Activated CD4-positive, CD25-positive, alpha-beta regulatory T cell (primary cell): ENCODE data around the gene GUCA1A.

Source experiments
- DNase-seq, 4 experiments: peaks; one replicate each; lab custom pipeline; 2025; lab: John Stamatoyannopoulos, UW

Gene GUCA1A

DNA sequence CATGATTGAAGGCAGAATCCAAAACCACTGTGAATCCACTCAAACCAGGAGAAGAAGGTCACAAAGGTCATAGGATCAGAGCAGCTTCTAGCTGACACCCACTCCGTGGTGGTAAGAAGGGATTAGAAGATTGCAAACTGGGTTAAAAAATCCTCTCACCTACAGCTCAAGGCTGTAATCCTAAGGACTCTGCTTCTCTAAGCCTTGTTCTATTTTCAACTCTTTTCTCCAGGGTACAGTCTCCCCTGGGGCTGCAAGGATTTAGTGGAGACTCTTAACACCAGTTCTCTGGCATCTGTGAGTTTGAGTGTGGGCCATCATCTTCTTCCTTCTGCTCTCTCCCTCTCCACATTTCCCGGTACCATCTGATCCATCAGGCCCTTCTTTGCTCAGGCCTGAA, at the start of gene GUCA1A:
TSS of gene GUCA1A (plus strand) at position 264 of the 400 bp plus-strand sequence. CDS start 250 bp downstream, outside the sequence.
- no peak for DNase-seq

DNA sequence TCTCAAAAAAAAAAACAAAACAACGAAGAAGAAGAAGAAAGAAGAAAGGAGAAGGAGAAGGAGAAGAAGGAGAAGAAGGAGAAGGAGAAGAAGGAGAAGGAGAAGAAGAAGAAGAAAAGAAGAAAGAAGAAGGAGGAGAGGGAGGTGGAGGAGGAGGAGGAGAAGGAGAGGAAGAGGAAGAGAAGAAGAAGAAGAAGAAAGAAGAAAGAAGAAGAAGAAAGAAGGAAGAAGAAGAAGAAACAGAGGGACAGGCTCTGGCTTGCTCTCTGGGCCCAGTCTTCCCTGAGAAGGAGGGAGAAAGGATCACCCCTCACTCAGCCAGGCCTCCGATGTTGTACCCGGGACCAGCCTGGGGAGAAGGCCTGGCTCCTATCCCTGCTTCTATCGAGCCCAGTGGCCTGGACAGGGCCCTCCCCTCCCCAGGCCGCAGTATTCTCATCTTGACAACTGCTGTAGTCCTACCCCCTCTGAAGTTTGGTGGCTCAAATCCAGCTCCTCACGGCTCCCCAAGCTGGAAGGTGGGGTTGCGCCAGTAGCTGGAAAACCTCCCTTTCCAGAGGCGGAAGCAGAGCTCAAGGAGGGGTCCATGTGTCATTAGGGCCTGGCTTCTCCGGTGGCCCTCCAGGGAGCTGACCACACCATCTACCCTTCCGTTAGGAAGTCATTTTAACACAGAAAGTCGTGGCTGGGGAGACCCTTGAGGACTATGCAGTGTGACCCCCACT, 49.6 kb upstream of the GUCA1A start:
- DNase-seq: no peak

DNA sequence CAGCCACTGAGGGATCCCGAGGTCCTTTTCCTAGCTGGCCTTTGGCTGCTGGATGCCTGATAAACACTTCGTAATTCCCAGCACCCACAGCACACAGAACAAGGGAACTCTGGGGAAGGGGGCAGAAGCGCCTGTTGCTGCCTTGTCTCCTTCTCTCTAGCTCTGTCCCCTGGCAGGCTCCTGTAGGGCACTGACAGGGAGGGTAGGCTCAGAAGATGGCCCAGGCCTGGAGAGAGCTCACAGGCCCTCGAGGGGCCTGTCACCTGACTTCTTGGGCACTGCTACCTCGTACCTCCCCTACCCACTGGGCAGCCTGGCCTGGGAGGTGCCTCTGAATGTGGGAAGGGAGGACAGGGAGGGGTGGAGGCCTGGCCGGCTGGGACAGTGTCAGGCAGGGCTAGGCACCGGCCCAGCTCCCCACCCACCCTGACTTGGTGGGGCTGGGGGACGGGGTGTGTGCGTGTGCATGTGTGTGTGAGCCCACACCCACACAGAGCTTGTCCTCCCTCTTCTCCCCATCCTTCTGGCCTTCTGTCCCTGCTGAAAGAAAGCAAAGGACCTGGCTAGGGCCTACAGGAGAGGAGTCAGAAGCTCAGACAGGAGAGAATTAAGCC, 48.8 kb upstream of the GUCA1A start:
- DNase-seq: no peak

DNA sequence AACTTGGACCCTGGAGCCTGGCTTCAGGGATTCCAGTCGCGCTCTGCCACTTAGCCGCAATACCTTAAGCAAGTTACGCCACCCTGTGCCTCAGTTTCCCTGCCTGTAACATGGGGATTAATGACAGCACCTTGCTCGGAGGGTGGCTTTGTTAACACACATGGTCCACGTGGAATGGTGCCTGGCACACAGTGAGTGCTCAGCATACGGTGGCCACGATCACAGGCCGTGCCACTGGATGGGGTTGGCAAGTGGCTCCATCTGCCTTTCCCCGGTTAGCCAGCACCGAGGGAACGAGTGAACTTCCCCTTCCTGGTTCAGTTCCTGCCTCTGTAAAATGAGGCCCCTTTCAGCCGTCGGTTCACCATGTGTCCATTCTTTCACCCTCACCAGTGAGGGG, 47.9 kb upstream of the GUCA1A start:
- DNase-seq: no peak

DNA sequence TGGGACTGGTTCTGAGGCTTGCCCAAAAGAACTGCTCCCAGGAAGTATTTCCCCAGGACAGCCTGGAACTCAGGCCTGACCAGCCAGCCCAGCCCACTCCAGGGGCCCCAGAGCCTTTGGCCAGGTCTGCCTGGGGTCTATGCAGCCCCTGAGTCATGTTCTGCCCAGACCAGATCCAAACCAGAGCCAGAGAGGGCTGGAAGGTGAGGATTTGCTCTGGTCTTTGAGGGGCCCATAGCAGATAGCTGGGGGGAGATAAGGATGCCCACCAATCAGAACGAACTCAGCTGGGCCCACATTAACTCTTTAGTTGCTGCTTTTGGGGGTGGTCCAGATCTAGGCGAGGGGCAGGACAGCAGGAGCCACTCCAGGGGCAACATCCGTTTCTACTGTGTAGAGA, 47.5 kb upstream of the GUCA1A start:
- DNase-seq: no peak

DNA sequence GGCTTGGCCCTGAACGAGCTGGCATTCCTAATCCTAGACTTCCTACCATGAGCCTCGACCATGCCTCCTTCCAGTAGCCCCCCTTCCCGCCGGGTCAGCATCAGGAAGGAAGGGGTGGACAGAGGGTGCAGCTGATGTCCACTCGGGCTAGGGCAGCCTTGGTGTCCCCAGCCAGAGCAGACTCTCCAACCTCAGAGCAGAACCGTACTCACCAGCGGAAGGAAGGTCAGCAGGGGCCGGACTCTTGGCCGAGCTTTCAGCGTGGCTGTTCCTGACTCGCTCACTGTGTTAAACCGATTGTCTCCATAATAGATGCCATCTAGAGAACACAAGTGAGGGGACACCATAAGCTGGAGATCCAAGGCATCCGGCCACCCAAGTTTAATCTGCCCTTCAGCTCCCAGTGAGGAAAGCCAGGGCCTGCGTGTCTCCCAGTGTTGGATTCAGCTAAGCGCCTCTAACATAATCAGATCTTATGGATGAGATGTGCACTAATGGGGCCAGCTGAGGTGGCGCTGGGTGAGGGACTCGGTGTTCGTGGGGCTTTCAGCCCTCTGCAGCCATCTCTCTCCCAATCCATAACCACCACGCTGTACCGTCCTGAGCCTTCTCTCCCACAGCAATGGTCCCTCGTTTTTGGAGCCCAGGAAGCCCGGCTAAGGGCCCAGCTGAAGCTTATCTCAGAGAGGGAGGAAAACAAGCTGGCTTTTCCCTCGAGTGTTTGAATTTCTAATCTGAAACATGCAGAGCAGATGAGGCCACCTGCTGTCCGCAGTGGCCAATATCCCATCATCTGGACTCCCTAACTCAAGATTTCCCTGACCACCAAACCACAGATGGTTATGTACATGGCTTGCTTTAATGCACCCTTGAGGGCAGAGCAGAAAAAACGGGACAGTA, 44.5 kb upstream of the GUCA1A start:
- no peak for DNase-seq

DNA sequence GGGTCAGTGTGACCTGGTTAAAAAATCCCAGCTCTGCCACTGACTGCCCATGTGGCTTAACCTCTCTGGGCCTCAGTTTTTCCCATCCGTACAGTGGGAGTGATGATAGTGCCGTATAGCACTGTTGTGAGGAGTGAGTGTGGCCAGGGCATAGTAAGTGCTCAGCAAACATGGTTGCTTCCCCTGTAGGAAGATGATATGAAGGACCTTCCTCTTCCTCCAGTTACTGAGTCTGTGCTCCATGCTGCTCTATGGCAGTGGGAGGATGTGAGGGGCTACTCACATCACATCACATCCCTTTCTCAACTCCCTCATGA, 43.8 kb upstream of the GUCA1A start:
- no peak for DNase-seq

DNA sequence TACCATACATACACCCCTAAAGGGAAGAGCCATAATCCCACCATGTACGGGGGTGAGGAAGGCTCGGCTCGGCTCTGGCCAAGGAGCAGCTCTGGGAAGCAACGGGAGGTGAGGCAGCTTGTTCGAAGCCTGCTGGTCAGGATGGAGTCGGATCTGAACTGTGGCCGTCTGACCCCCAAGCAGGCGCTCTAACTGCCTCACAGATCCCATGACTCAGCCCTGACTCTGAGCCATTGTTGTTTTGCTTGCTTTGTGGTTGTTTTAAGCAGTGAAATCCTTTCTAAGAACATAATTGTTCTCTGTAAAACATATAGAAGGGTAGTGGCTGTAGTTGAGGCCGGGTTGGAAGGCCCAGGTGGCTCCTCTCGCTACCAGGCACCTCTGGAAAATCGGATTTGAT, 41.6 kb upstream of the GUCA1A start:
- DNase-seq: no peak

DNA sequence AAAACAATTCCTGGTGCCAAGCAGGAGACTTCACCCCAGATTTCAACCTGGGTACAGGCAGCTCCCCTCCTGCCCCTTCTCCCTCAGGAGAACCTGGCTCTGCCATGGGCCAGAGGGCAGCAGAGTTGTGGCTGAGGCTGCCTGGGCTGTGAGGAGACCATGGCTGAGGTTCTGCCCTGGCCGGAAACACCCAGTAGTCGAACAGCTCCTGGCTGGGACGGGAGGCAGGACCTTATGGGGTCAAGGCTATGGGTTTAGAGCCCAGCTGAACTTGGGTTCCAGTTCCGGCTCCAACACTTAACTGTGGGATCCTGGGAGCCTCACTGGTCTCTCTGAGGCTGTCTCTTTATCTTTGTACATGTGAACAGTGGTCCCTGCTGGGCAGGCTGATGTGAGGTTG, 39.2 kb upstream of the GUCA1A start:
- no peak for DNase-seq

DNA sequence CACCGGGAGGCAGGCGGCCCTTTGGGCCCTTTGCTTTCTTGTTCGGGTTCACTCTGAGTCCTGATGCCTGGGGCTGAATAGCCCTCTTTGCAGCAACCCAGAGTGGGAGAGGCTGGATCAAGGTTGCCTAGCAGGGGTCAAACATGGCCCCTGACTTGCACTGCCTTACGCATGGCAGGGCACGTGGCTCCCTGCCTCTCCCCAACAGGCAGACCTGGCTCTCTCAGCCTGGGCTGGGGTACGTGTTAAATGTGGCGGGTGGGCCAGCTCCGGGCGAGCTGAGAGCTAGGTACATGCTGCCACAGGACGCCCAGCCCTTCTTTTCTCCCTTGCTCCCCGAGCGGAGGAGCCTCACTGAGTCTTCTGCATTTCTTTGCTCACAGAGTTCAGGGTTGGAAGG, 38.0 kb upstream of the GUCA1A start:
- DNase-seq: no peak

DNA sequence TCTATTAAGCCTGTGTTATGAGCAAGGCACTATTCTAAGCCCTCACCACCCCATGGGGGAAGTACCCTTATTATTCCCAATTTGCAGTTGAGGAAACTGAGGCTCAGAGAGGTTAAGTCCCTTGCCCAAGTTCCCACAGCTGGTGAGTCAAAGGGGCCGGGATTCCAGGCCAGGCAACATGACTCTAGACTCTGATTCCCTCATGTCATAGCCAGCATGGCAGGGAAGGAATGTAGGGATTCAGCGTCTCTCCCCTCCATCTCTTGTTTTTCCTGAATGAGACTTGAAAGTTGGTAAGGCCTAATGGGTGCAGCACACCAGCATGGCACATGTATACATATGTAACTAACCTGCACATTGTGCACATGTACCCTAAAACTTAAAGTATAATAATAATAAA, 37.4 kb upstream of the GUCA1A start:
- no peak for DNase-seq

DNA sequence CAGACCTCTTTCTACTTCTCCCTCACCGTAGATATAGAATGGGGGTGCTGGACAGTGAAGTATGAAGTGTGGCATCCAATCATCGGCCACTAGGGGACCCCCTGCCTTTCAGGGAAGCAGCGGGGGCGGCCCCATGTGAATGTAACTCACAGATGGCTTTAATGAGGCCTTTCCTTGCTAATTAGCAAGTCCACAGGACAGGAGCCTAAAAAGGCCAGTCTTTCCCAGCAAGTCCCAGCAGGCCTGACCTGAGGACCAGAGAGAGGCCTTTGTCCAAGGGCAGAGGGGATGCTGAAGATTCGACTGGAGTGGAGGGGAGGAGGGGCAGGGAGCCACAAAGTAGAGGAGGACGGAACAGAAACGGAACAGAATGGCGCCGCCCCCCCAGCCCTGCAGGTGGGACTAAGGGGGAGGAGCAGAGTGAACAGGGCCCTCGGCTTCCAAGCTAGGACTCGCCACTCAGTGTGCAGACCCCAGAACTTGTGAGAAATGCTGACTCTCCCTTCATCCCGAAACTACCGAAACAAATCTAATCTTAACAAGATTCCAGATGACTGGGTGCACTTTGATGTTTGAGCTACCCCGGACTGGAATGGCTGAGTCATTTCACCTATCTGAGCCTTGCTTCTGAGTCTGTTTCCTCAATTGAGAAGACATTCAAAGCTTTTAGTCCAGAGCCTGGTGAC, 36.5 kb upstream of the GUCA1A start:
- no peak for DNase-seq

DNA sequence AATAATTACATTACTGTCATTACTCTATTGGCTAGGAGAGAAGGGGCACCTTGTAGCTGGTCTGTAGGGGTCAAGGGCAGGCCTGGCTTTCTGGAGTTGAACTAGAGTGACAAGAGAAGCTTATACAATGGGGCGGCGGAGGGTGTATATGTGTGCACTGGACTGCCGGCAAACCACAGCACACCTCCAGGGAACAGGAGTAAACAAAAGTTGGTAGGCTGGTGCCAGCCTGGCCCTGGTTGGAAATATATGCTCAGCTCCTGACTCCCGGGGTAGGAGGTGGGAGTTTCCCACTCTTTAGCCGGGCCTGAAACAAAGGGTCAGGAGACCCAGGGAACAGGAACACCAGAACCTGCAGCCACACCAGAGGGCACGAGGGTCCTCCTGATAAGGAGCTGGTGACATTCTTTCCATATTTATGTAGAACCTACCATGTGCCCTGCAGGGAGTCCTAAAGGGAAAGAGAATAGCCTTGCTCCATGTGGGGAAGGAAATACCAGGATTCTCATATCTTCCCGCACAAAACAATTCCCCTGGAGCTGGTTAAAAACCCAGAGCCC, 35.9 kb upstream of the GUCA1A start:
- DNase-seq: no peak

DNA sequence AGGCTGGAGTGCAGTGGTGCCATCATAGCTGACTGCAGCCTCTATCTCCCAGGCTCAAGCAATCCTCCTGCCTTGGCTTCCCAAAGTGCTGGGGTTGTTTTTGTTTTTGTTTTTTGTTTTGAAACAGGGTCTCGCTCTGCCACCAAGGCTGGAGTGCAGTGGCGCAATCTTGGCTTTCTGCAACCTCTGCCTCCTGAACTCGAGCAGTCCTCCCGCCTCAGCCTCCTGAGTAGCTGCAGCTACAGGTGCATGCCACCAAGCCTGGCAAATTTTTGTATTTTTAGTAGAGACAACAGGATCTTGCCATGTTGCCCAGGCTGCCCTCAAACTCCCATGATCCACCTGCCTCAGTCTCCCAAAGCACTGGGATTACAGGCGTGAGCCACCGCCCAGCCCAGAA, 35.0 kb upstream of the GUCA1A start:
- DNase-seq: no peak

DNA sequence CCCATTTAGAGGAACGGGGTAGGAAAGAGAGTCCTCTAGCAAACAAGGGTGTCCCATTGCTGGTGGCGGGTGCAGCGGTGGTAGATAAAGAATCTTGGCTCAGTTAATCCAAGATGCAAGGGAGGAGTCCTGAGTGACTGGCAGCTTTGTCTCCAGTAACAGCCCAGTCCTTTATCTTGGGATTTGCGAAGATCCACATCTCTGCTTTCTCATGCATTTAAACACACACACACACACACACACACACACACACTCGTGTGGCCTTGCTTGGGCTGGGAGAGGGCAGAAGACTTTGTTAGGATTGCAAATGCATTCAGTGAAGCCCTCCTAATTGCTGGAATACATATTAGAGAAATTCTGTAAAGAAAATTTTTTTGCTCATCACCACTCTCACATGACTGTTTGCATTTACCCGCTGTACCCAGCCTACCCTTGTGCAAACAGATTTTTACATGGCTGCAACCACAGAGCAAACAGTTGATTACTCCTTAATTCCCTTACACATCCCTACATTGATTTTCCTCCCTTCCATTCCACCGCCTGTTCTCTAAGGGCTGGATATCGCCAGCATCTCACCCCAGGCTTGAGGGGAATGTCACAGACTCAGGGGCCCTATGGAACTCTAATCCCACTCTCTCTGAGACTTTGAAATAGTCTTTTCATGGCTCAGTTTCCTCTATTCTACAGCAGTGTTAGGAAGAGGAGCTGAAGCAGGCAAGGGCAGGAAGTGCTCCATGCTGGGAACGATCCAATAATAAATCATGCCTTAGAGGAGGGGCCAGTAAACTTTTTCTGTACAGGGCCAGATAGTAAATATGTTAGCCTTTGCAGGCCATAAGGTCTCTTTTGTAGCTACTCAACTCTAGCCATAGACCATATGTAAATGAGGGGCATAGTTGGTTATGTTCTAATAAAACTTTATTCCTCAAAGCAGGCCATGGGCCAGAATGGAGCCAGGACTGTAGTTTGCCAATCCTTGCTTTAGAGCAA, 34.2 kb upstream of the GUCA1A start:
- no peak for DNase-seq

DNA sequence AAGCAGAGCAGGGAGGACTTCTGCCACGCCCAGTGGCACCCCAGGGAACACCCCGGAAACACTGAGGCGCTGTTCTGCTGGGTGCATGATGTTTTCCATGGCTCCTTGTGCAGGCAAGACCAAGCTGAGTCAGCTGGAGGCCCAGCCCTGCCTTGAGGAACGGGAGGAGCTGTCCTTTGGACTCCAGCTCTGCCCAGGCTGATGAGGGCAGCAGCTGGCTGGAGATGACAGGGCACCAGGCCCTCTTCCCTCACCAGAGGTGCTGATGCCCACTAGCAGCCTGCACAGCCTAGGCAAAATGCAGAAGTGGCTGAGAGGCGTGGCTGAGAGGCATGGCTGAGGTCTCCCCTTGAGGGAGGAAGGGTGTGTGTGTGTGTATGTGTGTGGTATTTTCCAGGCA, 33.1 kb upstream of the GUCA1A start:
- DNase-seq: no peak

DNA sequence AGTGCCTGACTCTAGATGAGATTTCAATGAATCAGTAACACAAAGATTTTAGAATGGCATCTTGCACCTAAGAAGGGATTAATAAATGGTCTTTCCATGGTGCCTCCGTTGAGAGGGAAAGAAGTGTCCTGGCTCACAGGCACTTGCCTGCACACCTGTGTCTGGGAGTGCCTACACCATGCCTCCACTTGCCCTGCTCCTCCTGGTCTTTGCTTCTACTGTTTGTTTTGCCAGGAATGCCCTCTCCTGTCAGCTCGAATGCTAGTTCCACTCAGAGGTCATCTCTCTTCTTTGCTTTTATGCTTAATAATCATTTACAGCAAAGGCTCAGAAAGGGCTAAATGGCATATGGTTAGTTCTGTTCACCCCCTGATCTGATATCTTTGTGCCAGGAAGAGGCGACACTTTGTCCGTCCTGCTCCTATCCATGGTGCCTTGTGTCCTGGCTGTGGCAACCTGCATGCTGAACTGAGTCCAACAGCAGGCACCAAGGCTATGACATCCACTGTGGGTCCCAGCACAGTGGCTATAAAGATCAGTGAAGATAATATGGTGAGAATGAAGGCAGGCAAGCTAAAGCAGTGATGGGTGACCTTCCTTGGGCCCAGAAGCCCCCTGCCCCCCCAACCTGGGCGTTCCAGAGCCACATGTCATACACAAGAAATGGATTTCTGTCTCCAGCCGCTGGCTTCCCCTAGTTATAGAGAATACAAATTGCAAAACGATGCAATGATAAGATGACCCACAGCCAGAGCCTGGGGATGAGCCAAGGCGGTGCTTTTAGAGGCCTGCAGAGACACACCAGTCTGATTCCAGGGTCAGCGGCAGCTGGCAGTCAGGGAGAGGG, 32.2 kb upstream of the GUCA1A start:
- no peak for DNase-seq

DNA sequence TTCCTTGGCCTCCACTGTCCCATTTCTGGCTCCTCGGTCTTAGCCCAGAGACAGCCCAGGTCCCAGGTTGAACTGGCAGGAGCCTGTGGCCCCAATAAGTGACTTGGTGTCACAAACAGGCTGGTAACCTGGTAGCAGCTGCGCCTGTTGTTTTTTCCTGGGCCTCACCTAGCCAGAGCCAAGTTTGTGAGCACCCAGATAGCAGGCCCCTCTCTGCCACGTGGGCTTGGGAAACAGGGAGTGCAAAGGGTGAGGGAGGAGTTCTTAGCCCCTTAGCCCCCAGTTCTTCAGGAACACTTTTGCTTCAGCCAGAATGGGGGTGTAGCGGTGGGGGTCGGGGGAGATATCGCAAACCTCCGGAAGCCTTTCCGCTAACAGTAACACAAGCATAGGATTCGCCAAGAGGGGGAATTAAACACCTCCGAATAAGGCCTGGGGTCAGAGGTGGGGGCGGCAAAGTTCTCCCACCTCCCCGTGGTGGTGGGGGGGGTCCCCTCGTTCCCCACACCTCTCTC, 31.5 kb upstream of the GUCA1A start:
- DNase-seq: no peak

DNA sequence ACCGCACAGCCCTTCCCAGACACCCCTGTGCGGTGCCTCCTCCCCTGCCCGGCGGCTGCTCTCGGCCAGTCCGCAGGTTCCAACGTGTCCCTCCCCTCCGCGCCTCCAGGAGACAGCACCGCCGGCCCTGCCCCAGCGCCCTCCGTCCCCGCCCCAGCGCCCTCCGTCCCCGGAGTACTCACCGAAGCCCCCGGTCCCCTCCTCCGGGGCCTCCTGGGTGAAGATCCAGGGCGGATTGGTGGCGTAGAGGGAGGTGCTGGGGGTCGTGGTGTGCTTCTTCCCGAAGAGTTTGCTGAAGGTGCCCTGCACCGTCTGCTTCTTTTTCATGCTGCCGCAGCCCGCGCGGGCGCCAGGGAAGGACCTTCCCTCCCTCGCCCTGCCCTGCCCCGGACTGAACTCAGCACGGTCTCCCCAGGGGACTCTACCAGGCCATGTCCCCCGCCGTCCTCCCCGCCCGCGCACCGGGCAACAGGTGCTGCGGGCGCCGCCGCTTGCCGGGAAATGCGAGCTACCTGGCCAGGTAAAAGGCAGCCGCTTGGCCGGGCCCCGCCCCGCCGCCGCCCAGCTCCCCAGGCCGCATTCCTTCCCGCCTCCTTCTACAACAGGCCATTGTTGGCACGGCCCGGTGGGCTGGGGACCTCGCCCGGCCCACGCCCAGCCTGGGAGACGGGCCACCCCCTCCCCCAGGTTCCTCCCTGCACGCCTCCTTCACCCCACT, 30.9 kb upstream of the GUCA1A start, which contains the start of gene C6orf132:
TSS of gene C6orf132 (minus strand) at position 503 of the 718 bp plus-strand sequence. CDS start at position 327, 176 bp downstream.
- no peak for DNase-seq
